Effector memory CD4-positive, alpha-beta T cell (primary cell): ENCODE measurements around the gene CANT1.
"Not testable (repeated sequence)": the region's sequence is repeated elsewhere in the genome, so short reads cannot be mapped to it uniquely, and the experiment has no call there.

Source experiments
- DNase-seq, 3 donors: peaks; one replicate each; pipeline ENCODE4 v3.0.0-alpha.2; 2020
- H3K27ac ChIP-seq: 2 replicates; pipeline ENCODE4 v1.7.0; 2013; ENCODE audit warnings: mild to moderate bottlenecking, low read length, moderate library complexity; ENCODE audit not compliant: insufficient read depth, poor library complexity, severe bottlenecking
- H3K27me3 ChIP-seq: replicated peaks from 2 replicates; pipeline ENCODE4 v1.7.0; 2013; ENCODE audit warnings: mild to moderate bottlenecking, low read length; ENCODE audit not compliant: insufficient read depth, control insufficient read depth, poor library complexity, severe bottlenecking
- H3K36me3 ChIP-seq: 2 replicates; pipeline ENCODE4 v1.7.0; 2013; ENCODE audit warnings: mild to moderate bottlenecking, low read length, moderate library complexity; ENCODE audit not compliant: control insufficient read depth, insufficient read depth
- H3K4me1 ChIP-seq: 2 replicates; pipeline ENCODE4 v1.7.0; 2013; ENCODE audit warnings: low read length, mild to moderate bottlenecking; ENCODE audit not compliant: control insufficient read depth, insufficient read depth, poor library complexity, severe bottlenecking
- H3K4me3 ChIP-seq: 2 replicates; pipeline ENCODE4 v1.7.0; 2013; ENCODE audit warnings: low read length, low read depth, mild to moderate bottlenecking; ENCODE audit not compliant: insufficient read depth, poor library complexity, severe bottlenecking
- H3K9me3 ChIP-seq: 2 replicates; pipeline ENCODE4 v1.7.0; 2013; ENCODE audit warnings: mild to moderate bottlenecking, low read length, moderate library complexity; ENCODE audit not compliant: control insufficient read depth

Gene CANT1

DNA sequence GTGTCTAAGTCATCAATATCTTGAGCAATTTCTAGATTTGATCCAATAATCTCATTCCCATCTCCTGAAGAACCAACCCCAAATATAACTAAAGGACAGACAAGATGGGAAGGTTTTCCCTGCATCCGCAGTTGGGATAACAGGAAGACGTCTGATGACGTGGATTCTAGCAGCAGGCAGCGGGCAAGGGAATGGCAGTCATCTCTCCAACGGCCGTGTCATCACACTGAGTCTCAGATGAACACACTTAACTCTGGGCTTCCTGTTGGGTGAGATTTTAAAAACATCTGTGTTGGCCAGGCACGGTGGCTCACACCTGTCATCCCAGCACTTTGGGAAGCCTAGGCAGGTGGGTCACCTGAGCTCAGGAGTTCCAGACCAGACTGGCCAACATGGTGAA lies 63.4 kb downstream of the CANT1 start:
- H3K27ac ChIP-seq: no peak overlapping the region

GRCh38 chr17:78945455-78945854 lies 64.1 kb downstream of the CANT1 start:
- H3K4me1 ChIP-seq, H3K27me3 ChIP-seq, DNase-seq, H3K36me3 ChIP-seq, H3K27ac ChIP-seq, H3K9me3 ChIP-seq, H3K4me3 ChIP-seq: not testable (repeated sequence)

More for the DNA sequence above, 63.4 kb downstream of the CANT1 start:
- Histone ChIP-seq H3K4me3 (no peak overlapping the region), H3K4me1 (no peaks in the 10 kb centered on the region), H3K36me3 (no peaks in the 10 kb centered on the region), H3K9me3 (peaks cover 5% of the 10 kb centered on the region), H3K27me3 (no peaks in the 10 kb centered on the region)
- DNase-seq: no peak

GRCh38 chr17:78944956-78945355 lies 64.6 kb downstream of the CANT1 start:
- Histone ChIP-seq H3K27me3 (no peaks in the 10 kb centered on the region), H3K4me1 (no peaks in the 10 kb centered on the region), H3K9me3 (no peaks in the 10 kb centered on the region), H3K36me3 (no peaks in the 10 kb centered on the region), H3K27ac (no peak overlapping the region), H3K4me3 (no peak overlapping the region)
- no peak for DNase-seq

GRCh38 chr17:78944026-78944425 lies 65.5 kb downstream of the CANT1 start:
- no peaks in the 10 kb centered on the region for H3K36me3 ChIP-seq
- no peak for DNase-seq
- no peaks in the 10 kb centered on the region for H3K27me3 ChIP-seq
- no peaks in the 10 kb centered on the region for H3K9me3 ChIP-seq
- H3K4me1 ChIP-seq: no peaks in the 10 kb centered on the region
- H3K27ac ChIP-seq: no peak overlapping the region
- H3K4me3 ChIP-seq: no peak overlapping the region
